Transverse colon (tissue), 3 donors: ENCODE results near the gene MED6.

Experiments
- EP300 ChIP-seq: sonication (generic); formaldehyde crosslinking; IDR thresholded peaks from one replicate; pipeline ENCODE4 v1.6.1; 2017; ENCODE audit warnings: antibody characterized with exemption, low read depth
- POLR2A ChIP-seq: fragments of 450-650 bp; IDR thresholded peaks from one replicate; pipeline ENCODE4 v1.6.1; 2016; ENCODE audit warnings: antibody characterized with exemption, mild to moderate bottlenecking, moderate library complexity
- TF ChIP-seq, protein P1 (sequence below), 5 experiments: fragments of 200-600 bp in 3 of 5; fragments of 450-650 bp in 2 of 5; sonication (generic) in 3 of 5; IDR thresholded peaks; 1 replicate in 2 of 5; 2 replicates in 3 of 5; pipeline ENCODE4 v1.5.1; 2016 to 2017; ENCODE audit warnings: antibody characterized with exemption in 5 of 5, inconsistent platforms in 3 of 5, mild to moderate bottlenecking in 2 of 5, moderate library complexity in 1 of 5

DNA sequence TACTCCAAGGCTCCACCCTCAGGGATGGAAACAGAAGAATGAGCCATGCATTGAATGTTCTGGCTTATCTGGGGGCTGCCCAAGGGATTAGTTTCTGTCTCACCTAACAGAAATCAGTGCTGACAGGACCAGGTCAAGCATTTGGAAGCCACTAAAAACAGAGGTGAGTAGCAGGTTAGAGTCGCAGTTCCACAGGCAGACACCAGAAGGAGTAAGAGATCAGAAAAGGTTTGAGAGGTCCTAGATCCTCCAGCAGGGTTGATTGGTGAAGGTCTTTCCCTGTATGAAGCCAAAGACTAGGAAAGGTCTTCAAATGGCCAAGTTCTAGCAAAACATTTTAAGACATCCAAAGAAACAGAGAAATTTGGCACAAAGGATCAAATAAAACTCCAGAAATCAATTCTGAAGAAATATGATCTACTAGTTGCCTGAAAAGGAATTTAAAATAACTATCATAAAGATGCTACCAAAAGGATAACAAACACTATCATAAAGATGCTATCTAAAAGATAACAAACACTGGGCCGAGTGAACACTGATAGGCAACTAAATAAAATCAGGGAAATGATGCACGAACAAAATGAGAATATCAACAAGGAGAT is 21.8 kb upstream of the MED6 start:
- TF ChIP-seq, protein P1, sequence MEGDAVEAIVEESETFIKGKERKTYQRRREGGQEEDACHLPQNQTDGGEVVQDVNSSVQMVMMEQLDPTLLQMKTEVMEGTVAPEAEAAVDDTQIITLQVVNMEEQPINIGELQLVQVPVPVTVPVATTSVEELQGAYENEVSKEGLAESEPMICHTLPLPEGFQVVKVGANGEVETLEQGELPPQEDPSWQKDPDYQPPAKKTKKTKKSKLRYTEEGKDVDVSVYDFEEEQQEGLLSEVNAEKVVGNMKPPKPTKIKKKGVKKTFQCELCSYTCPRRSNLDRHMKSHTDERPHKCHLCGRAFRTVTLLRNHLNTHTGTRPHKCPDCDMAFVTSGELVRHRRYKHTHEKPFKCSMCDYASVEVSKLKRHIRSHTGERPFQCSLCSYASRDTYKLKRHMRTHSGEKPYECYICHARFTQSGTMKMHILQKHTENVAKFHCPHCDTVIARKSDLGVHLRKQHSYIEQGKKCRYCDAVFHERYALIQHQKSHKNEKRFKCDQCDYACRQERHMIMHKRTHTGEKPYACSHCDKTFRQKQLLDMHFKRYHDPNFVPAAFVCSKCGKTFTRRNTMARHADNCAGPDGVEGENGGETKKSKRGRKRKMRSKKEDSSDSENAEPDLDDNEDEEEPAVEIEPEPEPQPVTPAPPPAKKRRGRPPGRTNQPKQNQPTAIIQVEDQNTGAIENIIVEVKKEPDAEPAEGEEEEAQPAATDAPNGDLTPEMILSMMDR (IDR thresholded peaks at IDR 0.05), result peak; percentile 31 to 70 (median 62)
- TF ChIP-seq EP300 (no peak), POLR2A (no peak)
